Thymus (tissue), 14 donors: ENCODE data around the gene CFAP157. TPM values are rescaled to one million over a fixed set of nuclear protein-coding genes. Genes with fewer than 3 reads are reported as not detected.

ENCODE experiments used
- DNase-seq, 9 donors: peaks; one replicate each; pipeline ENCODE4 v3.0.0-alpha.2; 2013; ENCODE audit warnings: low spot score in 9 of 9, low read depth in 6 of 9, missing footprints in 1 of 9
- H3K27ac ChIP-seq, 2 donors: one replicate each; pipeline ENCODE4 v1.5.1; 2013; ENCODE audit warnings: control low read depth in 1 of 2, low read depth in 1 of 2, low read length in 1 of 2, mild to moderate bottlenecking in 1 of 2, moderate library complexity in 1 of 2
- H3K27me3 ChIP-seq, 2 donors: one replicate each; pipeline ENCODE4 v1.5.1; 2013; ENCODE audit warnings: low read length in 1 of 2; ENCODE audit not compliant: control insufficient read depth in 2 of 2, insufficient read depth in 1 of 2
- H3K36me3 ChIP-seq, 2 donors: one replicate each; pipeline ENCODE4 v1.5.1; 2013; ENCODE audit warnings: low read length in 1 of 2, mild to moderate bottlenecking in 1 of 2, moderate library complexity in 1 of 2; ENCODE audit not compliant: control insufficient read depth in 2 of 2, insufficient read depth in 2 of 2
- H3K4me1 ChIP-seq, 2 donors: one replicate each; pipeline ENCODE4 v1.5.1; 2013; ENCODE audit warnings: low read length in 2 of 2; ENCODE audit not compliant: control insufficient read depth in 2 of 2, insufficient read depth in 2 of 2
- H3K4me3 ChIP-seq, 2 donors: one replicate each; pipeline ENCODE4 v1.5.1; 2013; ENCODE audit warnings: low read length in 2 of 2, control low read depth in 1 of 2, mild to moderate bottlenecking in 1 of 2
- H3K9me3 ChIP-seq, 2 donors: one replicate each; pipeline ENCODE4 v1.5.1; 2013; ENCODE audit warnings: low read length in 1 of 2, mild to moderate bottlenecking in 1 of 2; ENCODE audit not compliant: control insufficient read depth in 2 of 2, insufficient read depth in 1 of 2
- WGBS: extraction: QIAGEN DNeasy Blood & Tissue Kit; methylation state at CpG from one replicate; pipeline ENCODE4 v1.1.7; 2013; 5-methylcytosine and 5-hydroxymethylcytosine counted together
- long read RNA-seq, 10 donors: transcript quantifications; one replicate each; lab custom pipeline, GENCODE V29; 2026
- polyA plus RNA-seq: library from polyadenylated mRNA; stranded (reverse); fragments of 200-250 nt; gene quantifications from one replicate; pipeline ENCODE4 v1.2.3, GENCODE V29; 2013
- total RNA-seq: library from RNA; stranded (reverse); fragments of 120-200 nt; gene quantifications from one replicate; pipeline ENCODE4 v1.2.4, GENCODE V29; 2013
- donor health status: healthy.

The CFAP157 gene
- total RNA-seq (0.05 TPM), polyA plus RNA-seq (0.62 TPM)
- long read RNA-seq, donor 1, result 0 reads
- long read RNA-seq, donor 2, result 0 reads
- long read RNA-seq, donor 3, partial matches to known transcripts, result 9 of 9 reads
- long read RNA-seq, donor 3, other reads (novel, unspliced or antisense), result 0 of 9 reads
- long read RNA-seq, donor 4, result 0 reads
- long read RNA-seq, donor 5, result 0 reads
- long read RNA-seq, donor 6, partial matches to known transcripts, result 6 of 21 reads
- long read RNA-seq, donor 6, other reads (novel, unspliced or antisense), result 15 of 21 reads
- long read RNA-seq, donor 7, result 0 reads
- long read RNA-seq, donor 8, result 0 reads
- long read RNA-seq, donor 9, result 0 reads
- long read RNA-seq, donor 10, partial matches to known transcripts, result 12 of 12 reads
- long read RNA-seq, donor 10, other reads (novel, unspliced or antisense), result 0 of 12 reads

DNA sequence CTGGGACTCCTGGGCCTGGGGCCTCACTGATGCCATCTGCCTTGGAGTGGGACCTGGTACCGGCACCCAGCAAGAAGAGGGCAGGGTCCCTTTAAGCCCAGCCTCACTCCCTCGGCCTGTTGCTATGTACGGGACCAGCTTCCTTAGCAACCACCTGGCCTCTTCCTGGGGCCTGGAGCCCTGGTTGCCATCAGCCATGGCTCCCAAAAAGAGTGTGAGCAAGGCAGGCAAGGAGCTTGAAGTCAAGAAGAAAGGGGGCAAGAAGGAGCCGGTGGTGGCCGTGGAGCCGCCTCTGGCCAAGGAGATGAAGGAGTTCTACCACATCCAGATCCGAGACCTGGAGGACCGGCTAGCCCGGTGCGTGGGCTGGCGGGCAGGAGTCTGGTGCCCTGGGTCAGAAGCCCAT is at the start of gene CFAP157:
TSS of gene CFAP157 (plus strand) at position 153 of the 406 bp plus-strand sequence. CDS start at position 197, 44 bp downstream.
- DNase-seq, result no peak
- H3K27ac ChIP-seq, result no peak within 1 kb of the TSS
- H3K4me3 ChIP-seq, result no peak within 1 kb of the TSS
- peaks cover 13 to 38% of the 10 kb centered on the region in 2 donors for H3K4me1 ChIP-seq
- no peaks in the 10 kb centered on the region for H3K36me3 ChIP-seq
- no peaks in the 10 kb centered on the region for H3K27me3 ChIP-seq
- peaks cover 0 to 4% of the 10 kb centered on the region in 2 donors for H3K9me3 ChIP-seq
- WGBS, result 78% methylated on average over 11 of the region's 11 CpGs

DNA sequence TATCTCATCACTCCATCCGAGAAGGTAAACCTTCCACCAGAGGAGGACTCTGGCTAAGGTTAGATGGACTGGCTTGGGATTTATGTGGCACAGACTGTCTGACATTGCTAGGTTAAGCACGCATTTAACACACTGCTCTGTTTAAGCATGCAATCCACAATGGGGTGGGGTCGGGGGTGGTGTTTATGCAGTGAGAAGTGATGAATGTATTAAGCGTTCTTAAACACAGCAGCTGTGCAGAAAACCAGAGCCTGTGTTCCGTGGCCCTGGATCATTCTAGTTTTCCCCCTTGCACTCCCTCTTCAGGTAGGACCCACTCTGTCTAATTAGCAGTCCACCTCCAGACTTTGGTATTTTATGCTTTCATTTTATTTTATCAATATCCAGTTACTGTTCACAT is 48.4 kb upstream of the CFAP157 start:
- WGBS, result 97% methylated on average over 5 of the region's 5 CpGs
- Histone ChIP-seq H3K27ac (no peak overlapping the region), H3K27me3 (no peaks in the 10 kb centered on the region), H3K4me1 (no peaks in the 10 kb centered on the region), H3K36me3 (no peaks in the 10 kb centered on the region), H3K4me3 (no peak overlapping the region), H3K9me3 (no peaks in the 10 kb centered on the region)
- no peak for DNase-seq

DNA sequence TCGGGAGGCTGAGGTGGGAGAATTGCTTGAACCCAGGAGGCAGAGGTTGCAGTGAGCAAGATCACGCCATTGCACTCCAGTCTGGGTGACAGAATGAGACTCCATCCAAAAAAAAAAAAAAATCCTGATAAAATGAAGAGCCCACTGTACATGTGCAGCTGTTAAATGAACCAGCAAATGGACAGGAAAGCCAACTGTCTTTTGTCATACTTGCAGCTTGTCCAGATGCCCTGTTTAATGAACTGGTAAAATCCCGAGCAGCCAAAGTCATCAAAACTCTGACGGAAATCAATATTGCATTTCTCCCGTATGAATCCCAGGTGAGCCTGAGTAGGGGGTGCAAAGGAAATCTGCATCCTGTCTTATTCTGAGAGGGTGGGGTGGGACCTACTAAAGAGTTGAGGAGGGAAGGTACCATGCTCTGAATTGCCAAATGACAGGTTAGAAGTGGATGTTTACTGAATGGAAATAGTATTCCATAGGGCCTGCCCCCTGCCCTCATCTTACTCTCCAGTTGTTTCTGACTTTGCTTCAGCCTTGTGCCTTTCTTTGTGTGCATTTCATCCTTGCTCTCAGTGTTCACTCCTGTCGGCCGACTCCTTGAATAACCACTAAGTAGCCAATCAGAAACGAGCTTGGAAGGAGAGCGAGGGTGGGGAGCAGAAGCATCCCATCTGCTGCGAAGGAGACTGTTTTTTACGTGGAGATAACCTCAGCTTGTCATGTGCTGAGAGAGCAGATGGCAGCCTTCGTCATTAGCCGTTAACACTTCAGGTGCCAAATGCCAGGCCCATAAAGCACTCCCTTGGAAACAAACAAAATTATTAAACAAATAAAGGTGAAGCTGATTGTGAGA is 45.7 kb upstream of the CFAP157 start:
- Histone ChIP-seq H3K4me1 (no peaks in the 10 kb centered on the region), H3K36me3 (no peaks in the 10 kb centered on the region), H3K27me3 (no peaks in the 10 kb centered on the region), H3K4me3 (no peak overlapping the region), H3K27ac (no peak overlapping the region), H3K9me3 (no peaks in the 10 kb centered on the region)
- DNase-seq, result no peak
- WGBS, result 92% methylated on average over 13 of the region's 13 CpGs

DNA sequence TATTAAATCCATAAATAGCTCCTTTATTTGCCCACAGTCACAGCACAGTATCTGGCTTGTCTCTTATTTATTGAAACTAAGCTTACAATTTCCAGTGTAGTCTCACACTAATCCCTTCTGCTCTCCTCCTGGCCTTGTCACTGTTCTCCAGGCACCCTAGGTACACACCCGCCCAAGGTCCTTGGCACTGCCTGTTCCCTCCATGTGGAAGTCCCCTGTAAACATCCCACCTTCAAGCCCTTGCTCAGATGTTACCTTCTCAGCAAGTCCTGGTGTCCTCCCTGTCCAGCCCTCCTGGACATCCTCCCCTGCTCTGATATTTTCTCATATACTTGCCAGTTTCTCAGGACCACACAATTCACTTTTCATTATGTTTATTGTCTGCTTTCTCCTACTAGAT is 44.2 kb upstream of the CFAP157 start:
- H3K4me1 ChIP-seq, result no peaks in the 10 kb centered on the region
- no peaks in the 10 kb centered on the region for H3K27me3 ChIP-seq
- 94% methylated on average over 1 of the region's 1 CpG for WGBS
- no peak overlapping the region for H3K27ac ChIP-seq
- no peaks in the 10 kb centered on the region for H3K36me3 ChIP-seq
- H3K4me3 ChIP-seq, result no peak overlapping the region
- DNase-seq, result no peak
- no peaks in the 10 kb centered on the region for H3K9me3 ChIP-seq

DNA sequence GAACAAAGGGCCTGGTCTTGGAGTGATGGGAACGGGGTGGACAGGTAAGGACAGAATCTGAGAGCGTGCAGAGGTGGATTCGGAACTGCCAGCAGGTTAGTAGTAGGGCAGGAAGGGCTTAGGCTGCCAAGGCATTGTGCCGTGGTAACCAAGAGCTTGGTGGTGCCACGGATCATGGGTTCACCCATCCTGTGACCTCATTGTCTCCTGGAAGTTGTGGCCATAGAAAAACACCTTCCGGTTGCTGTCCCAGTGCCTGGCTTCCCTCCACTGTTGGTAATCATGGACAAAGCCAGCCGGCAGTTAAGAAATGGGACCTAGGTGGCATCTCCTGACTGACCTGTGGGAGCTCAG is 42.5 kb upstream of the CFAP157 start:
- no peaks in the 10 kb centered on the region for H3K27me3 ChIP-seq
- no peaks in the 10 kb centered on the region for H3K36me3 ChIP-seq
- H3K4me3 ChIP-seq, result no peak overlapping the region
- no peaks in the 10 kb centered on the region for H3K9me3 ChIP-seq
- H3K27ac ChIP-seq, result no peak overlapping the region
- 97% methylated on average over 7 of the region's 7 CpGs for WGBS
- DNase-seq, result no peak
- H3K4me1 ChIP-seq, result no peaks in the 10 kb centered on the region

DNA sequence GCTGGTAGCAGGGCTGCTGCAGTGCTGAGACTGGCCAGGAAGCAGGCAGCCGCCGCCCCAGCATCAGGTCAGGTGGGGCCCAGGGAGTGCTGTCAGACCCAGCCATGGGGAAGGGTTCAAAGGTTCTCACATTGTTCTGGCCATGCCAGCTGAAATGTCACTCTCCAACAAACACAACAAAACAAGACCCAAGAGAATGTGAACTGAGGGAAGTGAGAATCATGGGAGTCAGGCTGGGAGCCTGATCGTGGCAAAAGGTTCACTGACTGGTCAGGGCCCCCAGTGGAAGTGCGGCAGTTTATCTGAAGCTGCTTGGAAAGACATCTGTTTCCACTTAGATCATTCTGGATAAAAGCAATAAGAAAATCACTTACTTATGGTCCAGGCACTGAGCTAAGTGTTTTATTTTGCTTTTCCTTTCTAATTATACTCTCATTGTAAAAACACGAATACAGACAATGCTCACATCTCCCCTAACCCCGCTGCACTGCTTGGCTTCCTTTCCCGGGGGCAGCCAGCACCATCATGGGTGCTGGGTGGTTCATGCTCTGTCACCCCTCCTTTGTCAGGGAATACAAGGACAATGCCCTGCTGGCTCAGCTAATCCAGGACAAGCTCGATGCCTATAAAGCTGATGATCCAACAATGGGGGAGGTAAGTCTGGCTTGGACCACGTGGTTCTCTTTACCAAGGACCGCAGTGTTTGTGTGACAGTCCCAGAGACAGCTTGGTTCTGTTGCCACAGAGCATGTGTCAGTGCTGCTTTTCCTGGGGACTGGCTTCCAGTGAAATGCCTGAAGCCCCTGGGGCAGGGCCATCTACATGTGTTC is 41.9 kb upstream of the CFAP157 start:
- Histone ChIP-seq H3K4me1 (no peaks in the 10 kb centered on the region), H3K9me3 (no peaks in the 10 kb centered on the region), H3K36me3 (no peaks in the 10 kb centered on the region), H3K27me3 (no peaks in the 10 kb centered on the region), H3K27ac (no peak overlapping the region), H3K4me3 (no peak overlapping the region)
- DNase-seq, result no peak
- WGBS, result 92% methylated on average over 10 of the region's 10 CpGs

DNA sequence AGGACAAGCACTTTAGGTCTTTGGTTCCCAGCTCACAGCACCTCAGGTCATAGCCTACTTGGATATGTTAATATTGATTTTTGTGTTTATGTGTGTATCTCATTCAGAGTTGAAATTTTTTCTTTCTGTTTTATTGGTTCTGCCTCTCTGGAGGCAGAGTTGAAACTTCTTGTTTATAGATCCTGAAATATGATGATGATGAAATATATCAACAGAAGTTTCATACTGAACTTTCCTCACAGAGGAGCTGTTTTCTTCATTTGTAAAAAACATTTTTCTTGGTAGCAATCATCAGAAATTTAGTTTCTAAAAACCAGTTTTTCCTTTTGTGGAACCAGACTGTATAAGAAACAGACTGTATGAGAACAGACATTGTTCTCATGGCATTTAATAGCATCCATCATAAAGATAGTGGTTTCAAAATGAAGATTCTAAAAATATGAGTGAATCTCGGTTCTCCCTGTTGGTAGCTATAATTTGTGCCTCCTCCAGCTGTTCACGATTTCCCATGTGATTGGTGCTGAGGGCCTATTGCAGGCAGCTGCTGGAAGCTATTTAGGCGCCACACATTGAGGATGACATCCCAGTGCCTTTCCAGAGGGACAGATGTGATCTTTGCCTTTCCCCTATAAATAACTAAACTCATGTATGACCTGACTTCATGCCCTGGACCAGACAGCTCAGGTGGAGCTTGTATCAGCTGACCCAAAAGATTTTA is 39.5 kb upstream of the CFAP157 start:
- Histone ChIP-seq H3K27ac (no peak overlapping the region), H3K9me3 (no peaks in the 10 kb centered on the region), H3K36me3 (no peaks in the 10 kb centered on the region), H3K4me1 (no peaks in the 10 kb centered on the region), H3K27me3 (no peaks in the 10 kb centered on the region), H3K4me3 (no peak overlapping the region)
- DNase-seq, result no peak
- 94% methylated on average over 3 of the region's 3 CpGs for WGBS

DNA sequence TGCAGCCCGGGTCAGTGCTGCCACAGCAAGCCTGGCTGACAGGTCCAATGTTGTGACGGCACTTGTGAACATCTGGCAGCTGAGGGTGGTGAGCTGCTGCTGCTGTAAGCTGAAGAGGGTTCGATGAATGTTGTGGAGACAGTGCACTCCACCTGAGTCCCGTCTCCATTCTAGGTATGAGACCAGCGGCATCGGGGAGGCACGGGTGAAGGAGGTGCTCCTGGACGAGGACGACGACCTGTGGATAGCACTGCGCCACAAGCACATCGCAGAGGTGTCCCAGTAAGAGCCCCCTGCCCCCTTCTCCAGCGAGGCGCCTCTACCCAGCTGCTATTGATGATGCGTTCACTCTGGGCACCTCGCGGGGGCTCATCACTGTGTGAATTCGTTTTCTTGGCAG is 38.9 kb upstream of the CFAP157 start:
- DNase-seq, result no peak
- peaks cover 0 to 1% of the 10 kb centered on the region in 2 donors for H3K36me3 ChIP-seq
- no peak overlapping the region for H3K4me3 ChIP-seq
- no peaks in the 10 kb centered on the region for H3K9me3 ChIP-seq
- H3K27me3 ChIP-seq, result no peaks in the 10 kb centered on the region
- 96% methylated on average over 18 of the region's 18 CpGs for WGBS
- no peaks in the 10 kb centered on the region for H3K4me1 ChIP-seq
- no peak overlapping the region for H3K27ac ChIP-seq
